Measurements from ENCODE around the gene ATXN2. TPM values are rescaled to one million over a fixed set of nuclear protein-coding genes. Genes with fewer than 3 reads are reported as not detected.
"Not testable (repeated sequence)": the region's sequence is repeated elsewhere in the genome, so short reads cannot be mapped to it uniquely, and the experiment has no call there.

Gene ATXN2
- total RNA-seq, 1 donor from 2014 or later, result 34.2 TPM

DNA sequence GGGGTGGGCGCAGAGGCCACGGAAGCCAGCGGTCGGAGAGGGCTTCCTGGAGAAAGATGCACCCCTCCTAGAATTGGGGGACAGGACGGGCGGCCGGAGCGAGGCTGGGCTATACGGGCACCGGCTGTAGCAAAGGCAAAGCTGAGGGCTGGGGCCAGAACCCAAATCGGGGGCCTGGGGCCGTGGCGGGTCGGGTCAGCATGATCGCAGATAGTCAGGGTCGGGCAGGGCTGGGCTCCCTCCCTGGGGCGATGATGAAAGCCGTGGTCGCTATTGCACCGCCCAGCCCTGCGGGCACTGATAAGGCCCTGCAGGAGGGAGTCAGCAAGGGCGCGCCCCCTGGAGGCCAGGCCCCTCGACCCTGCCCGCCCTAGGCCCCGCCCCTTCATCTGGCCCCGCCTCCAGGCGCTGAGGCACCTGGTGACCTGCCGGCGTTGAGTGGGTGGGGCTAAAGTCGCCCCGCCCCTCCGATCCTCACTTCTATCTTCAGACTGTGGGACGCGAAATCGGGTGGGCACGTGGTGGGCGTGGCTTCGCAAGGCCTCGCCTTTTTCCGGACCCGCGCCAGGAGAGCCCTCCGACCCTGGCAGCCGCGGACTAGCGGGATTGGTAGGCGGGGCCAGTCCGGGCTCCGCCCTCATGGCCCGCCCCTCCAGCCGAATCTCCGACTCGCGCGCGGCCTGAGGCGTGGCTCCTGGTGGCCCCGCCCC lies 193.8 kb downstream of the ATXN2 start:
- no peak overlapping the region for H2AFZ ChIP-seq (replicated peaks)
- no peak overlapping the region for H3K9ac ChIP-seq
- H3K9me3 Mint-ChIP-seq, result peaks cover 2% of the 10 kb centered on the region

GRCh38 chr12:111404362-111405148 lies 194.6 kb downstream of the ATXN2 start:
- Histone ChIP-seq H3K36me3 (no peaks in the 10 kb centered on the region), H2AFZ (replicated peaks) (no peak overlapping the region), H3K9ac (no peak overlapping the region), H3K4me1 (peaks cover 14% of the 10 kb centered on the region), H3K27ac (no peak overlapping the region), H3F3A (ENCODE audit: low read depth) (peaks cover 45% of the 10 kb centered on the region), H3K9me3 (ENCODE audit: low read depth) (no peaks in the 10 kb centered on the region), H3K27me3 (peaks cover 37% of the 10 kb centered on the region), H3K4me2 (peak overlapping the region; percentile 75), H3K79me2 (ENCODE audit: low read depth) (peaks cover 11% of the 10 kb centered on the region), H4K20me1 (ENCODE audit: low read depth) (peaks cover 4% of the 10 kb centered on the region), H3K4me3 (peak overlapping the region; percentile 79)
- Mint-ChIP-seq H3K36me3 (no peaks in the 10 kb centered on the region), H3K27ac (no peak overlapping the region), H3K9me3 (peaks cover 2% of the 10 kb centered on the region), H3K27me3 (ENCODE audit: insufficient read depth, low read depth) (peaks cover 18% of the 10 kb centered on the region), H3K4me1 (peaks cover 32% of the 10 kb centered on the region), H3K4me3 (peak overlapping the region; percentile 85)
- no peak for TF ChIP-seq CTCF (IDR thresholded peaks at IDR 0.05)
- TF ChIP-seq EZH2 (IDR thresholded peaks at IDR 0.05), result no peak
- TF ChIP-seq EZH2phosphoT487 (IDR thresholded peaks at IDR 0.05), result no peak
- DNase-seq (ENCODE audit: low spot score), result peak; percentile 57

More for the DNA sequence above, 193.8 kb downstream of the ATXN2 start:
- H3K36me3 ChIP-seq, result no peaks in the 10 kb centered on the region
- Mint-ChIP-seq H3K27ac (no peak overlapping the region), H3K4me3 (peak overlapping the region; percentile 85), H3K36me3 (no peaks in the 10 kb centered on the region), H3K27me3 (ENCODE audit: insufficient read depth, low read depth) (peaks cover 18% of the 10 kb centered on the region), H3K4me1 (peaks cover 35% of the 10 kb centered on the region)
- no peak for TF ChIP-seq EZH2 (IDR thresholded peaks at IDR 0.05)
- no peak for TF ChIP-seq EZH2phosphoT487 (IDR thresholded peaks at IDR 0.05)
- TF ChIP-seq CTCF (IDR thresholded peaks at IDR 0.05), result peak; percentile 74
- no peak overlapping the region for H3K27ac ChIP-seq
- peaks cover 18% of the 10 kb centered on the region for H3K4me1 ChIP-seq
- no peaks in the 10 kb centered on the region for H3K9me3 ChIP-seq (ENCODE audit: low read depth)
- H3K4me3 ChIP-seq, result peak overlapping the region; percentile 79
- H3K27me3 ChIP-seq, result peaks cover 37% of the 10 kb centered on the region
- peaks cover 11% of the 10 kb centered on the region for H3K79me2 ChIP-seq (ENCODE audit: low read depth)
- peak overlapping the region; percentile 75 for H3K4me2 ChIP-seq
- H3F3A ChIP-seq (ENCODE audit: low read depth), result peaks cover 45% of the 10 kb centered on the region
- DNase-seq (ENCODE audit: low spot score), result peak; percentile 98
- H4K20me1 ChIP-seq (ENCODE audit: low read depth), result peaks cover 8% of the 10 kb centered on the region

DNA sequence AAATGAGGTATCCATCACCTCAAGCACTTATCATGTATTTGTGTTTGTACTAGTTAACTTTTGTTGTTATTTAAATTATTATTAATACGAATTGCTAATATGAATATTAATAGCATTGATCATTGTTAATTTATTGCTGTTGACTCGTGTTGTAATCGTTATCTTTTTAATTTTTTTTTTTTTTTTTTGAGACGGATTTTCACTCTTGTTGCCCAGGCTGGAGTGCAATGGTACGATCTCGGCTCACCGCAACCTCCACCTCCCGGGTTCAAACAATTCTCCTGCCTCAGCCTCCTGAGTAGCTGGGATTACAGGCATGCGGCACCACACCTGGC lies 196.7 kb downstream of the ATXN2 start:
- H3K9me3 ChIP-seq (ENCODE audit: low read depth); H3K4me3 ChIP-seq; H4K20me1 ChIP-seq (ENCODE audit: low read depth); H3K79me2 ChIP-seq (ENCODE audit: low read depth); H3K4me3 Mint-ChIP-seq; H3K9ac ChIP-seq; H3K9me3 Mint-ChIP-seq; H2AFZ ChIP-seq (replicated peaks); H3K27ac ChIP-seq; H3K36me3 ChIP-seq; DNase-seq (ENCODE audit: low spot score); H3K36me3 Mint-ChIP-seq; H3K27ac Mint-ChIP-seq; H3K4me2 ChIP-seq: not testable (repeated sequence)
- Mint-ChIP-seq H3K4me1 (peaks cover 26% of the 10 kb centered on the region), H3K27me3 (ENCODE audit: insufficient read depth, low read depth) (peaks cover 19% of the 10 kb centered on the region)
- peaks cover 41% of the 10 kb centered on the region for H3F3A ChIP-seq (ENCODE audit: low read depth)
- H3K27me3 ChIP-seq, result peaks cover 37% of the 10 kb centered on the region
- H3K4me1 ChIP-seq, result peaks cover 14% of the 10 kb centered on the region

Small RNA genes within 50 kb of the gene (small RNA-seq; reads per million reads assigned to genes)
- not detected for gene RF00066

Other genes with a start within 250 kb of the ATXN2 start
- 1.5 and 12.8 TPM in 2 replicates for gene PHETA1, start 230.2 kb downstream of the ATXN2 start, total RNA-seq (ENCODE audit: low replicate concordance)
- gene SH2B3, start 193.4 kb downstream of the ATXN2 start, total RNA-seq (ENCODE audit: low replicate concordance), result 2.8 and 5.7 TPM in 2 replicates
- 21.3 and 26.5 TPM in 2 replicates for gene BRAP, start 86.6 kb upstream of the ATXN2 start, total RNA-seq (ENCODE audit: low replicate concordance)
- gene ACAD10, start 86.7 kb upstream of the ATXN2 start, total RNA-seq (ENCODE audit: low replicate concordance), result 13.8 and 49.8 TPM in 2 replicates
- gene ALDH2, start 167.6 kb upstream of the ATXN2 start, total RNA-seq (ENCODE audit: low replicate concordance), result 60.0 and 107 TPM in 2 replicates
- 70.8 and 89.8 TPM in 2 replicates for gene MAPKAPK5, start 242.9 kb upstream of the ATXN2 start, total RNA-seq (ENCODE audit: low replicate concordance)

All from neural progenitor cell (in vitro differentiated cells).